Measurements from ENCODE around the gene CNTN1.

Gene CNTN1

DNA sequence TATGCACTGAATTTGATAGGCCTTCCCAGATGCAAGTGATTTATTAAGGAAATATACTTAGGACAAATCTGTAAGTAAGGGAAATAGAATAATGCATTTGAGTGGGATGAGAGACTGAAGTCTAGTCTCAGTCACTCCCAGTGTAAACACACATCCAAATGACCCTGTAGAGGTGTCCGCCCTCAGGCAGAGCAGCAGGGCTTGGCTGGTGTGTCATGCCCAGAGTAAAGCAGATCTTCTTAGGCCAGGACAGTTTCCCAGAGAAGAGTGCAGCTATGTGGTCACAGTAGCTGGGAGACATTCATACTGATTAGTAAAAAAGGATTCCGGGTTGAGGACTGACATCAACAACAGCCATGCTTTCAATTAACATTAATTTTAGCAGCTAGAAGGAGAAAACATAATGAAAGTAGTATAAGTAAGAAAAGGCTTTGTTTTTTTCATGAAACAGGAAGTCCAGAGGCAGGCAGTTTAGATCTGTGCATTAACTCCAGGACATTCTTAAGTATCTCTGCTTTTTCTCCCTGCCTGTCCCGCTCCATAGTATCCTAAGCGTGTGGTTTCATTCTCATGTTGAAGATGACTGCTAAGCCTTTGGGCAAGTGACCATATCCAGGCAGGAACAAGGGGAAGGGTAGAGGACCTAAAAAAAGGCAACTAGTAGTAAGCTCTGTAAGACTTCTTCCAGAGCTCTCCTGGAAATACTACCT, 35.7 kb downstream of the CNTN1 start:
- H3K27me3 ChIP-seq (ENCODE audit: insufficient read depth, low read length, poor library complexity), result no peaks in the 10 kb centered on the region
- no peak overlapping the region for H3K9ac ChIP-seq (ENCODE audit: low read depth, low read length)
- no peaks in the 10 kb centered on the region for H3K36me3 ChIP-seq (ENCODE audit: insufficient read depth, low read length)
- H2AFZ ChIP-seq (ENCODE audit: low read depth, low read length), result no peak overlapping the region
- H3K4me1 ChIP-seq (ENCODE audit: insufficient read depth, low read length), result no peaks in the 10 kb centered on the region
- no peak overlapping the region for H3K4me2 ChIP-seq (ENCODE audit: insufficient read depth, low read length)
- no peak for TF ChIP-seq EZH2 (IDR thresholded peaks at IDR 0.05; ENCODE audit: borderline replicate concordance, low read depth, low read length, severe bottlenecking)
- TF ChIP-seq, protein P1, sequence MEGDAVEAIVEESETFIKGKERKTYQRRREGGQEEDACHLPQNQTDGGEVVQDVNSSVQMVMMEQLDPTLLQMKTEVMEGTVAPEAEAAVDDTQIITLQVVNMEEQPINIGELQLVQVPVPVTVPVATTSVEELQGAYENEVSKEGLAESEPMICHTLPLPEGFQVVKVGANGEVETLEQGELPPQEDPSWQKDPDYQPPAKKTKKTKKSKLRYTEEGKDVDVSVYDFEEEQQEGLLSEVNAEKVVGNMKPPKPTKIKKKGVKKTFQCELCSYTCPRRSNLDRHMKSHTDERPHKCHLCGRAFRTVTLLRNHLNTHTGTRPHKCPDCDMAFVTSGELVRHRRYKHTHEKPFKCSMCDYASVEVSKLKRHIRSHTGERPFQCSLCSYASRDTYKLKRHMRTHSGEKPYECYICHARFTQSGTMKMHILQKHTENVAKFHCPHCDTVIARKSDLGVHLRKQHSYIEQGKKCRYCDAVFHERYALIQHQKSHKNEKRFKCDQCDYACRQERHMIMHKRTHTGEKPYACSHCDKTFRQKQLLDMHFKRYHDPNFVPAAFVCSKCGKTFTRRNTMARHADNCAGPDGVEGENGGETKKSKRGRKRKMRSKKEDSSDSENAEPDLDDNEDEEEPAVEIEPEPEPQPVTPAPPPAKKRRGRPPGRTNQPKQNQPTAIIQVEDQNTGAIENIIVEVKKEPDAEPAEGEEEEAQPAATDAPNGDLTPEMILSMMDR (IDR thresholded peaks at IDR 0.05; ENCODE audit: borderline replicate concordance, extremely low read depth, low read length, poor library complexity, severe bottlenecking), result no peak
- no peak for DNase-seq
- ATAC-seq (ENCODE audit: insufficient read depth, low read depth), result no peak
- no peaks in the 10 kb centered on the region for H3K79me2 ChIP-seq (ENCODE audit: insufficient read depth, low read length)
- no peaks in the 10 kb centered on the region for H4K20me1 ChIP-seq (ENCODE audit: insufficient read depth, low read length)
- no peak overlapping the region for H3K4me3 ChIP-seq (ENCODE audit: low read depth in 1 of 2, low read length in 2 of 2)
- H3K9me3 ChIP-seq (ENCODE audit: insufficient read depth, low read length, severe bottlenecking), result no peaks in the 10 kb centered on the region
- no peak overlapping the region for H3K27ac ChIP-seq (ENCODE audit: low read length)

- H3K4me3 ChIP-seq (ENCODE audit: low read depth in 1 of 2, low read length in 2 of 2), result no peak overlapping the region
- H4K20me1 ChIP-seq (ENCODE audit: insufficient read depth, low read length), result no peaks in the 10 kb centered on the region
- no peak overlapping the region for H3K27ac ChIP-seq (ENCODE audit: low read length)
- no peaks in the 10 kb centered on the region for H3K79me2 ChIP-seq (ENCODE audit: insufficient read depth, low read length)
- H3K9me3 ChIP-seq (ENCODE audit: insufficient read depth, low read length, severe bottlenecking), result no peaks in the 10 kb centered on the region
- DNase-seq (no peak), ATAC-seq (ENCODE audit: insufficient read depth, low read depth) (no peak)
- H3K27me3 ChIP-seq (ENCODE audit: insufficient read depth, low read length, poor library complexity), result no peaks in the 10 kb centered on the region
- H3K36me3 ChIP-seq (ENCODE audit: insufficient read depth, low read length), result no peaks in the 10 kb centered on the region
- H2AFZ ChIP-seq (ENCODE audit: low read depth, low read length), result no peak overlapping the region
- H3K4me2 ChIP-seq (ENCODE audit: insufficient read depth, low read length), result no peak overlapping the region
- TF ChIP-seq, protein P1 (IDR thresholded peaks at IDR 0.05; ENCODE audit: borderline replicate concordance, extremely low read depth, low read length, poor library complexity, severe bottlenecking), result no peak
- TF ChIP-seq EZH2 (IDR thresholded peaks at IDR 0.05; ENCODE audit: borderline replicate concordance, low read depth, low read length, severe bottlenecking), result no peak
- H3K4me1 ChIP-seq (ENCODE audit: insufficient read depth, low read length), result no peaks in the 10 kb centered on the region
- no peak overlapping the region for H3K9ac ChIP-seq (ENCODE audit: low read depth, low read length)
Measured at GRCh38 chr12:40730281-40730680, 38.0 kb downstream of the CNTN1 start.

DNA sequence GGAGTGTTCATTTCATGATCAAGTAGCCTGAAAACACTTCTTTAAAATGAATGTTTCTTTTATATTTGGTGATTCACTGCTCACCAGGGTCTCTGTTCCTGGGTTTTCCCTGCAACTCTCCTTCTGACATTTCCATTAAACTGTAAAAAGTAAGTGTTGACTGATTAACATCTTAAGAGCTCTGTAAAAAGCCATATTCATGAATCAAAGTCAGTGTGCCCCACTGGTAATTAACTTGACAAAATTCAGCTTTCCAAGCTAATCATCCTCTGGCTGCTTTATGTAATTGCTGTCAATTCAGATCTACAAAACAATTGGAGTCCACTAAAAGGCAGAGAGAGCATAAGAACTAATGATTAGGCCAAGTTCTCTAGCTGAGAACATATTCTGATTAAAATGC, 41.6 kb downstream of the CNTN1 start:
- no peak for DNase-seq
- Histone ChIP-seq H3K36me3 (ENCODE audit: insufficient read depth, low read length) (no peaks in the 10 kb centered on the region), H3K27ac (ENCODE audit: low read length) (no peak overlapping the region), H3K9ac (ENCODE audit: low read depth, low read length) (no peak overlapping the region), H2AFZ (ENCODE audit: low read depth, low read length) (no peak overlapping the region), H3K27me3 (ENCODE audit: insufficient read depth, low read length, poor library complexity) (no peaks in the 10 kb centered on the region), H3K4me2 (ENCODE audit: insufficient read depth, low read length) (no peak overlapping the region), H4K20me1 (ENCODE audit: insufficient read depth, low read length) (no peaks in the 10 kb centered on the region), H3K4me1 (ENCODE audit: insufficient read depth, low read length) (no peaks in the 10 kb centered on the region), H3K9me3 (ENCODE audit: insufficient read depth, low read length, severe bottlenecking) (no peaks in the 10 kb centered on the region), H3K79me2 (ENCODE audit: insufficient read depth, low read length) (no peaks in the 10 kb centered on the region), H3K4me3 (ENCODE audit: low read depth in 1 of 2, low read length in 2 of 2) (no peak overlapping the region)
- TF ChIP-seq EZH2 (IDR thresholded peaks at IDR 0.05; ENCODE audit: borderline replicate concordance, low read depth, low read length, severe bottlenecking), result no peak
- no peak for ATAC-seq (ENCODE audit: insufficient read depth, low read depth)

GRCh38 chr12:40734276-40734675, 42.0 kb downstream of the CNTN1 start:
- DNase-seq, result no peak
- Histone ChIP-seq H3K9me3 (ENCODE audit: insufficient read depth, low read length, severe bottlenecking) (no peaks in the 10 kb centered on the region), H3K27me3 (ENCODE audit: insufficient read depth, low read length, poor library complexity) (no peaks in the 10 kb centered on the region), H3K9ac (ENCODE audit: low read depth, low read length) (no peak overlapping the region), H3K79me2 (ENCODE audit: insufficient read depth, low read length) (no peaks in the 10 kb centered on the region), H3K4me3 (ENCODE audit: low read depth in 1 of 2, low read length in 2 of 2) (no peak overlapping the region), H3K36me3 (ENCODE audit: insufficient read depth, low read length) (no peaks in the 10 kb centered on the region), H4K20me1 (ENCODE audit: insufficient read depth, low read length) (no peaks in the 10 kb centered on the region), H3K4me2 (ENCODE audit: insufficient read depth, low read length) (no peak overlapping the region), H3K4me1 (ENCODE audit: insufficient read depth, low read length) (no peaks in the 10 kb centered on the region), H3K27ac (ENCODE audit: low read length) (no peak overlapping the region), H2AFZ (ENCODE audit: low read depth, low read length) (no peak overlapping the region)
- ATAC-seq (ENCODE audit: insufficient read depth, low read depth), result no peak
- TF ChIP-seq, protein P1 (IDR thresholded peaks at IDR 0.05; ENCODE audit: borderline replicate concordance, extremely low read depth, low read length, poor library complexity, severe bottlenecking), result no peak
- no peak for TF ChIP-seq EZH2 (IDR thresholded peaks at IDR 0.05; ENCODE audit: borderline replicate concordance, low read depth, low read length, severe bottlenecking)

Measured in DND-41 (cell line).